ENCODE results near the gene PRKACA.

DNA sequence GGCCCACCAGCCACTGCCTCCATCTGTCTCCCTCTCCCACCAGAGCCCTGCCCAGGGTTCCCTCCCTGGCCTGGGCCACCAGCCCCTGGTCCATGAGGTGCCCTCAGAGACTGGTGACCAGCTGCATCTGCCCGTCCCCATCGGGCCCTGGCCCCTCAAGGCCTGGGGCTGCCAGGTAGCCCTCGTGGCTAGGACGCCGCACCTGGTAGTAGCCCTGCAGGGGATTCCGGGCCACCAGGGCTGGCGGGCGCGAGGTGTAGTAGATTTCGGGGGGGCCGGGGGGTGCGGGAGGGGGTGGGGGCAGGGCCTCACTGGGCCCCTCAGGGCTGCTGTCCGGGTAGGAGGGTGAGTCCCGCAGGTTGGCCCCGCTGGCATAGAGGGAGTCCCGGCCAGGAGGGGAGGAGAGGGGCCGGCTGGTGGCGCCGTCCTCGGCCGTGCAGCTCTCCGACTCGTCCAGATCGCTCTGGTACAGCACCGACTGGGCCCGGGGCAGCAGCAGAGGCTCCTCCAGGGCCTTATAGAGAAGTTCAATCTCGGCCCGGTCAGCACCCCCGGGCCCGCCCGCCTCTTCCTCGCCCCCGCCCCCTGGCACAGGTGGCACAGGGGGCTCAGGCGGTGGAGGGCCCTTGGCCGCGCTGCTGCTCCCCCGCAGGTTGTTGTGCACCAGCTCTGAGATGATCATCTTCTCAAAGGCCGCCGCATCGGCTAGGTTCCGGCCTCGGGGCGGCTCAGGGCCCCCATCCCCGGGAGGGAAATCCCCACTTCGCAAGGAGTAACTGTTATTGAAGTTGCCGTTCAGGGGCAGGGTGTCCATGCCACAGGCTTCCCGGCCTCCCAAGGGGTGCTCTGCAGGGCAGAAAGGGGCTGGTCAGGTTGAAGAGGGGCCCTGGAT lies 33.5 kb upstream of the PRKACA start:
- no peak for TF ChIP-seq EZH2phosphoT487 (IDR thresholded peaks at IDR 0.05; ENCODE audit: insufficient read depth, low read depth)
- no peak for TF ChIP-seq EZH2 (IDR thresholded peaks at IDR 0.05; ENCODE audit: insufficient read depth, poor library complexity, severe bottlenecking)

All from GM23248 (cell line).